Caco-2 (cell line): ENCODE data around the gene ADARB1. TPM values are rescaled to one million over a fixed set of nuclear protein-coding genes. Genes with fewer than 3 reads are reported as not detected.

Experiments used
- BruUV-seq: library from RNA; stranded (reverse); fragments of 400-500 nt; replicated peaks from 2 replicates; lab custom pipeline; 2021; lab: Mats Ljungman, UMichigan
- CTCF ChIA-PET: fragments of 300-600 bp; sonication (Branson Sonifier 250); formaldehyde crosslinking; loops from one replicate; lab custom pipeline; 2022; ENCODE audit warnings: antibody characterized with exemption; lab: Charles Lee
- POLR2A ChIA-PET: fragments of 300-600 bp; sonication (Branson Sonifier 250); formaldehyde crosslinking; loops from one replicate; lab custom pipeline; 2022; ENCODE audit warnings: antibody characterized with exemption; lab: Charles Lee
- DNase-seq, 2 experiments: peaks; one replicate each; pipeline versions ENCODE4 v3.0.0 to v3.0.0-alpha.2; 2020 to 2022
- H3K27me3 ChIP-seq: replicated peaks from 2 replicates; pipeline ENCODE4 v1.6.0; 2011; ENCODE audit warnings: low read length; ENCODE audit not compliant: control insufficient read depth, insufficient read depth
- H3K36me3 ChIP-seq: 2 replicates; pipeline ENCODE4 v1.5.1; 2011; ENCODE audit warnings: low read length; ENCODE audit not compliant: control insufficient read depth, insufficient read depth
- H3K4me1 ChIP-seq: fragments of 250-450 bp; sonication (Bioruptor Pico); 2 replicates; pipeline ENCODE4 v1.5.1; 2020; ENCODE audit warnings: mild to moderate bottlenecking
- H3K4me3 ChIP-seq: 2 replicates; pipeline ENCODE4 v1.5.1; 2011; ENCODE audit warnings: low read depth, mild to moderate bottlenecking, control low read depth, low read length
- H3K9me3 ChIP-seq: fragments of 250-450 bp; sonication (Bioruptor Pico); 2 replicates; pipeline ENCODE4 v1.5.1; 2020; ENCODE audit warnings: mild to moderate bottlenecking, moderate library complexity
- H3K27ac Mint-ChIP-seq: one replicate; pipeline ENCODE4 v1.8.0; 2022; ENCODE audit warnings: mixed read lengths; ENCODE audit not compliant: unreplicated experiment
- H3K27me3 Mint-ChIP-seq: one replicate; pipeline ENCODE4 v1.8.0; 2022; ENCODE audit warnings: mixed read lengths; ENCODE audit not compliant: insufficient read depth, unreplicated experiment
- H3K36me3 Mint-ChIP-seq: one replicate; pipeline ENCODE4 v1.8.0; 2022; ENCODE audit warnings: mild to moderate bottlenecking, mixed read lengths; ENCODE audit not compliant: insufficient read depth, unreplicated experiment
- H3K4me1 Mint-ChIP-seq: one replicate; pipeline ENCODE4 v1.8.0; 2022; ENCODE audit warnings: low read depth, mixed read lengths; ENCODE audit not compliant: unreplicated experiment
- H3K4me3 Mint-ChIP-seq: one replicate; pipeline ENCODE4 v1.8.0; 2022; ENCODE audit warnings: mild to moderate bottlenecking, moderate library complexity, mixed read lengths; ENCODE audit not compliant: unreplicated experiment
- H3K9me3 Mint-ChIP-seq: one replicate; pipeline ENCODE4 v1.8.0; 2022; ENCODE audit warnings: mixed read lengths; ENCODE audit not compliant: unreplicated experiment
- CTCF ChIP-seq, 2 experiments: fragments of 200-600 bp in 1 of 2; IDR thresholded peaks; 1 replicate in 1 of 2; 2 replicates in 1 of 2; pipeline versions ENCODE4 v1.5.1 to v1.8.0; 2011 to 2022; ENCODE audit warnings: antibody characterized with exemption in 1 of 2, control low read depth in 1 of 2, inconsistent platforms in 1 of 2, low read depth in 1 of 2, low read length in 1 of 2, mild to moderate bottlenecking in 1 of 2, moderate library complexity in 1 of 2; ENCODE audit not compliant: insufficient read depth in 1 of 2, severe bottlenecking in 1 of 2, unreplicated experiment in 1 of 2
- intact Hi-C: fragments of 100-400 bp; cut with micrococcal nuclease; formaldehyde crosslinking; loops from one replicate; pipeline ENCODE4 v1.10.0; 2022; ENCODE audit not compliant: unreplicated experiment
- total RNA-seq: library from RNA; stranded (reverse); gene quantifications from 2 replicates; pipeline ENCODE4 v1.2.3, GENCODE V29; 2022

ADARB1 gene
- total RNA-seq, 1 experiment from 2014 or later = 25.4 TPM

GRCh38 chr21:45054927-45055612, 19.3 kb upstream of the ADARB1 start:
- ChIA-PET POLR2A (no interaction called here), CTCF (no interaction called here)

GRCh38 chr21:45055861-45056260, 18.5 kb upstream of the ADARB1 start:
- H3K4me3 Mint-ChIP-seq = no peak overlapping the region
- no peaks in the 10 kb centered on the region for H3K27me3 Mint-ChIP-seq
- no peak overlapping the region for H3K27ac Mint-ChIP-seq
- intact Hi-C loops = no loop called here
- peaks cover 6% of the 10 kb centered on the region; the same call in 1 of the 2 replicates for H3K4me1 ChIP-seq
- POLR2A ChIA-PET = no interaction called here
- no peaks in the 10 kb centered on the region for H3K9me3 Mint-ChIP-seq
- CTCF ChIA-PET = no interaction called here
- H3K9me3 ChIP-seq = no peaks in the 10 kb centered on the region
- no peaks in the 10 kb centered on the region for H3K27me3 ChIP-seq
- H3K4me1 Mint-ChIP-seq = no peaks in the 10 kb centered on the region
- DNase-seq = no peak
- H3K36me3 ChIP-seq = no peaks in the 10 kb centered on the region
- TF ChIP-seq CTCF (IDR thresholded peaks at IDR 0.05; ENCODE audit: insufficient read depth in 1 of 2, low read depth in 1 of 2, low read length in 1 of 2, severe bottlenecking in 1 of 2, unreplicated experiment in 1 of 2) = no peak
- BruUV-seq = no TSS peak
- H3K36me3 Mint-ChIP-seq = no peaks in the 10 kb centered on the region
- H3K4me3 ChIP-seq = no peak overlapping the region

More at GRCh38 chr21:45054927-45055612, 19.3 kb upstream of the ADARB1 start:
- Mint-ChIP-seq H3K36me3 (no peaks in the 10 kb centered on the region), H3K4me3 (no peak overlapping the region), H3K9me3 (no peaks in the 10 kb centered on the region), H3K27me3 (no peaks in the 10 kb centered on the region), H3K27ac (no peak overlapping the region), H3K4me1 (no peaks in the 10 kb centered on the region)
- DNase-seq = no peak
- no peak overlapping the region for H3K4me3 ChIP-seq
- intact Hi-C loops = no loop called here
- TF ChIP-seq CTCF (IDR thresholded peaks at IDR 0.05; ENCODE audit: insufficient read depth in 1 of 2, low read depth in 1 of 2, low read length in 1 of 2, severe bottlenecking in 1 of 2, unreplicated experiment in 1 of 2) = no peak
- no TSS peak for BruUV-seq
- peaks cover 6% of the 10 kb centered on the region; the same call in 1 of the 2 replicates for H3K4me1 ChIP-seq
- no peaks in the 10 kb centered on the region for H3K9me3 ChIP-seq
- no peaks in the 10 kb centered on the region for H3K36me3 ChIP-seq
- no peaks in the 10 kb centered on the region for H3K27me3 ChIP-seq

GRCh38 chr21:45056296-45056904, 18.0 kb upstream of the ADARB1 start:
- BruUV-seq = no TSS peak
- H3K27me3 Mint-ChIP-seq = no peaks in the 10 kb centered on the region
- no peaks in the 10 kb centered on the region for H3K9me3 ChIP-seq
- peaks cover 5% of the 10 kb centered on the region; the same call in 1 of the 2 replicates for H3K4me1 ChIP-seq
- no peaks in the 10 kb centered on the region for H3K36me3 Mint-ChIP-seq
- no peaks in the 10 kb centered on the region for H3K4me1 Mint-ChIP-seq
- no peak overlapping the region for H3K4me3 ChIP-seq
- ChIA-PET POLR2A (no interaction called here), CTCF (no interaction called here)
- intact Hi-C loops = no loop called here
- H3K36me3 ChIP-seq = no peaks in the 10 kb centered on the region
- TF ChIP-seq CTCF (IDR thresholded peaks at IDR 0.05; ENCODE audit: insufficient read depth in 1 of 2, low read depth in 1 of 2, low read length in 1 of 2, severe bottlenecking in 1 of 2, unreplicated experiment in 1 of 2) = no peak
- H3K9me3 Mint-ChIP-seq = no peaks in the 10 kb centered on the region
- no peak overlapping the region for H3K27ac Mint-ChIP-seq
- no peak for DNase-seq
- H3K4me3 Mint-ChIP-seq = no peak overlapping the region
- H3K27me3 ChIP-seq = no peaks in the 10 kb centered on the region
